Measurements from ENCODE around the gene CDH8. TPM values are rescaled to one million over a fixed set of nuclear protein-coding genes. Genes with fewer than 3 reads are reported as not detected.

Gene CDH8
- total and polyA plus RNA-seq, 8 donors: 0.05 to 0.20 (median 0.15) TPM; not detected in 4

DNA sequence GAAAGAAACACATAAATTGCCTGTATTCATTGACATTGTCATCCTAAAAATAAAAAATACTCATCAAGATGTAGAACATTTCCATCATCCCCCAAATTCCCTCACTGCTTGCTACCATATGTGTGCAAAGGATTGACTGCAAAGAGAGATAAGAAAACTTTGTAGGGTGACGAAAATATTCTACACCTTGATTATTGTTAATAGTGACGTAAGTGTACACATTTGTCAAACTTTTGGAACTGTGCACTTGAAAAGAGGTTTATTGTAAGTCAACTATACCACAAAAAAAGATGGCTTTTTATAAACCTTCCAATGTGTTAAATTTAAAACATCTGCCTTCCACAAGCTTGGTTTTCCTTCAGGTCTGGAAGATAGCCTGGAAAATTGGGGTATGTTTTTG, 359.5 kb downstream of the CDH8 start:
- 40 to 58% methylated on average over 2 of the region's 2 CpGs for WGBS, 2 donors
- no peak for DNase-seq
- TF ChIP-seq, protein P1, sequence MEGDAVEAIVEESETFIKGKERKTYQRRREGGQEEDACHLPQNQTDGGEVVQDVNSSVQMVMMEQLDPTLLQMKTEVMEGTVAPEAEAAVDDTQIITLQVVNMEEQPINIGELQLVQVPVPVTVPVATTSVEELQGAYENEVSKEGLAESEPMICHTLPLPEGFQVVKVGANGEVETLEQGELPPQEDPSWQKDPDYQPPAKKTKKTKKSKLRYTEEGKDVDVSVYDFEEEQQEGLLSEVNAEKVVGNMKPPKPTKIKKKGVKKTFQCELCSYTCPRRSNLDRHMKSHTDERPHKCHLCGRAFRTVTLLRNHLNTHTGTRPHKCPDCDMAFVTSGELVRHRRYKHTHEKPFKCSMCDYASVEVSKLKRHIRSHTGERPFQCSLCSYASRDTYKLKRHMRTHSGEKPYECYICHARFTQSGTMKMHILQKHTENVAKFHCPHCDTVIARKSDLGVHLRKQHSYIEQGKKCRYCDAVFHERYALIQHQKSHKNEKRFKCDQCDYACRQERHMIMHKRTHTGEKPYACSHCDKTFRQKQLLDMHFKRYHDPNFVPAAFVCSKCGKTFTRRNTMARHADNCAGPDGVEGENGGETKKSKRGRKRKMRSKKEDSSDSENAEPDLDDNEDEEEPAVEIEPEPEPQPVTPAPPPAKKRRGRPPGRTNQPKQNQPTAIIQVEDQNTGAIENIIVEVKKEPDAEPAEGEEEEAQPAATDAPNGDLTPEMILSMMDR (IDR thresholded peaks at IDR 0.05): no peak

DNA sequence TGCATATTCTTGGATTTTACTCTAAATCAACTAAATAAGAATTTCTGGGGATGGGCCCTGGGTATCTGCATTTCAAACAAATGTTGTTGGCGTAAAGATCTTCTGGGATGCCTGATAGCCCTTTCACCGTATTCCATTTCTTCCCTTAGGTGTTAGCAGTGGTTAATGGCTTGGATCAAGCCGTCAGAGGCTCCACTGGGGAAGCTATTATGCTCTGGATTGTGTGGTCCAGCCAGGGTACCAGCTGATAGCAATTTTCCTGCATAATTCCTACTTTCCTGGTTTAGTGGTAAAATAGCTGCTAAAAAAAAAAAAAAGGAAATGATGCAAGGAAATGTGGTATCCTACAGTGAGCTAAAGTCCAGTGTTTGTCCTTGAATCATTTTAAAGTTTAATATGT, 365.1 kb downstream of the CDH8 start:
- 49 to 65% methylated on average over 3 of the region's 3 CpGs for WGBS, 2 donors
- intact Hi-C loops (cut with DNase I): no loop called here
- H3K9me3 ChIP-seq: no peaks in the 10 kb centered on the region
- no peaks in the 10 kb centered on the region for H3K36me3 ChIP-seq
- DNase-seq (no peak), ATAC-seq (no peak), FAIRE-seq (no peak)
- no peak overlapping the region for H3K4me3 ChIP-seq
- H3K4me1 ChIP-seq: no peaks in the 10 kb centered on the region
- H3K27me3 ChIP-seq: no peaks in the 10 kb centered on the region
- TF ChIP-seq, protein P1 (IDR thresholded peaks at IDR 0.05): no peak
- no peak overlapping the region for H3K27ac ChIP-seq

More for the DNA sequence above, 359.5 kb downstream of the CDH8 start:
- no peaks in the 10 kb centered on the region for H3K27me3 ChIP-seq
- H3K4me3 ChIP-seq: no peak overlapping the region
- no peaks in the 10 kb centered on the region for H3K9me3 ChIP-seq
- ATAC-seq (no peak), FAIRE-seq (no peak)
- H3K4me1 ChIP-seq: no peaks in the 10 kb centered on the region
- H3K27ac ChIP-seq: no peak overlapping the region
- intact Hi-C loops (cut with DNase I): no loop called here
- H3K36me3 ChIP-seq: no peaks in the 10 kb centered on the region

DNA sequence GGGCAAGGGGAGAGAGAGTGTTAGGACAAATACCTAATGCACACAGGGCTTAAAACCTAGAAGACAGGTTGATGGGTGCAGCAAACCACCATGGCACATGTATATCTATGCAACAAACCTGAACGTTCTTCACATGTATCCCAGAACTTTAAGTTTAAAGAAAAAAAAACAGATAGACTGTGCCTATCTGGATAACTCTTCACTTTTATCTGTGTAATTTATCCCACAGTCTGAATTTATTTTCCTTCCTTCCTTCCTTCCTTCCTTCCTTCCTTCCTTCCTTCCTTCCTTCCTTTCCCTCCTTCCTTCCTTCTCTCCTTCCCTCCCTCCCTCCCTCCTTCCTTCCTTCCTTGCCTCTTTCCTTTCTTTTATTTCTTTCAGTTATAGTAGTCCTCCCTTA, 370.7 kb downstream of the CDH8 start:
- H3K9me3 ChIP-seq: no peaks in the 10 kb centered on the region
- no peaks in the 10 kb centered on the region for H3K4me1 ChIP-seq
- TF ChIP-seq, protein P1 (IDR thresholded peaks at IDR 0.05): no peak
- ATAC-seq (no peak), DNase-seq (no peak), FAIRE-seq (no peak)
- intact Hi-C loops (cut with DNase I): no loop called here
- no peaks in the 10 kb centered on the region for H3K36me3 ChIP-seq
- H3K27me3 ChIP-seq: no peaks in the 10 kb centered on the region
- H3K27ac ChIP-seq: no peak overlapping the region
- no peak overlapping the region for H3K4me3 ChIP-seq
- WGBS, 2 donors: 50 to 73% methylated on average over 1 of the region's 1 CpG

DNA sequence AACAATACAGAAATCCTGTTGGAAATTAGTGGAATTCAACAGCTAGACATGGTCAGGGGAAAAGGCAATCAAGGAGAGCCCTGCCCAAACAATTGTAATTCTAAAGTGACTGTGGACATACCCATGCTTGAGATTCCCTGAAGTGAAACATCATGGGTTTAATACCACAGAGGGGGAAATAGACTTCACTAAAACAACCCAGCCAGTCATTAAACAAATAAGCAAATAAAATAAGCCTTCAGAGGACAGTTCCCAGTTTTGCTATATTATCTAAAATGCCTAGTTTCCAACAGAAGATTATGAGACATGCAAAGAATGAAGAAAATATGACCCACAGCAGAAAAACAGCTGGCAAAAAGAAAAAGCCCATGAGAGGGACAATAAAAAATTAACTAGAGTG, 376.3 kb downstream of the CDH8 start:
- DNase-seq: no peak
- H3K9me3 ChIP-seq: no peaks in the 10 kb centered on the region
- H3K36me3 ChIP-seq: no peaks in the 10 kb centered on the region
- intact Hi-C loops (cut with DNase I): no loop called here
- H3K27ac ChIP-seq: no peak overlapping the region
- ATAC-seq: no peak
- TF ChIP-seq, protein P1 (IDR thresholded peaks at IDR 0.05): no peak
- no peak for FAIRE-seq
- H3K4me1 ChIP-seq: no peaks in the 10 kb centered on the region
- no peaks in the 10 kb centered on the region for H3K27me3 ChIP-seq
- H3K4me3 ChIP-seq: no peak overlapping the region

DNA sequence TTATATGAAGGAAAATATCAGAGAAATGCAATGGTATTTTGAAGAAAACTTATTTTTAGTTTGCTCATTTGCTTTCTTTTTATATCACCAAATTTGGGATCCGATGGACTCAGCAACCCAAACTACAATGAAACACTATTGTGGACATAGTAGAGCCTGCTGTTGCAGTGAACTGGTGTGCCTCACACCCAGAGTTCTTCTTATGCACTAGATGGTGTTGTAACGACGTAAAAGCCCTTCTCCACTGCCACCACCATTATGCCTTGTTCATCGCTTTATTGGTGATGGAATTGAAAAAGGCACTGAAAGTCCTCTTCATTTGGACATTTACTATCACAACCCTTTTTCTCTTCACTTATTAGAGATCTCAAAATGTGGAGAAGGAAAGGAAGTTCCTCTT, 381.3 kb downstream of the CDH8 start:
- ATAC-seq (no peak), FAIRE-seq (no peak), DNase-seq (no peak)
- Histone ChIP-seq H3K4me3 (no peak overlapping the region), H3K9me3 (no peaks in the 10 kb centered on the region), H3K27ac (no peak overlapping the region), H3K27me3 (no peaks in the 10 kb centered on the region), H3K36me3 (no peaks in the 10 kb centered on the region), H3K4me1 (no peaks in the 10 kb centered on the region)
- 74 to 83% methylated on average over 4 of the region's 4 CpGs for WGBS, 2 donors
- TF ChIP-seq, protein P1 (IDR thresholded peaks at IDR 0.05): no peak
- intact Hi-C loops (cut with DNase I): no loop called here

Data from pancreas (tissue), 10 donors.